Neural cell (in vitro differentiated cells): ENCODE results near the gene CDC42BPB. TPM values are rescaled to one million over a fixed set of nuclear protein-coding genes. Genes with fewer than 3 reads are reported as not detected.

Experiments used
- H2AFZ ChIP-seq: fragments of 200-600, 300-800 bp; sonication (generic), shearing (Covaris generic); 2 replicates; pipeline ENCODE4 v1.6.0; 2014; ENCODE audit warnings: low read depth, mild to moderate bottlenecking, antibody characterized with exemption, low read length, moderate library complexity
- H3F3A ChIP-seq: fragments of 200-600 bp; shearing (Covaris generic); 2 replicates; pipeline ENCODE4 v1.6.1; 2016; ENCODE audit warnings: mild to moderate bottlenecking, moderate library complexity, mixed read lengths, antibody characterized with exemption, low read length; ENCODE audit not compliant: insufficient read depth, poor library complexity, severe bottlenecking
- H3K27ac ChIP-seq: fragments of 200-600, 300-800 bp; sonication (generic), shearing (Covaris generic); 2 replicates; pipeline ENCODE4 v1.5.1; 2014; ENCODE audit warnings: mild to moderate bottlenecking, low read length, moderate library complexity
- H3K27me3 ChIP-seq: fragments of 300-800, 200-600 bp; sonication (generic), shearing (Covaris generic); 2 replicates; pipeline ENCODE4 v1.6.0; 2014; ENCODE audit warnings: mild to moderate bottlenecking, low read depth, low read length, moderate library complexity; ENCODE audit not compliant: insufficient read depth
- H3K36me3 ChIP-seq: fragments of 300-800, 200-600 bp; sonication (generic), shearing (Covaris generic); 2 replicates; pipeline ENCODE4 v1.5.1; 2014; ENCODE audit warnings: mild to moderate bottlenecking, antibody characterized with exemption, low read length, moderate library complexity; ENCODE audit not compliant: insufficient read depth
- H3K4me2 ChIP-seq: fragments of 300-800, 200-600 bp; sonication (generic), shearing (Covaris generic); 2 replicates; pipeline ENCODE4 v1.6.0; 2014; ENCODE audit warnings: mild to moderate bottlenecking, low read length
- H3K4me3 ChIP-seq: fragments of 300-800, 200-600 bp; sonication (generic), shearing (Covaris generic); 2 replicates; pipeline ENCODE4 v1.5.1; 2014; ENCODE audit warnings: mild to moderate bottlenecking, low read length, moderate library complexity
- H3K79me2 ChIP-seq: fragments of 200-600 bp; shearing (Covaris generic); replicated peaks from 2 replicates; pipeline ENCODE4 v1.6.0; 2014; ENCODE audit warnings: mild to moderate bottlenecking, low read length, moderate library complexity; ENCODE audit not compliant: insufficient read depth
- H3K9ac ChIP-seq: fragments of 300-800, 200-600 bp; sonication (generic), shearing (Covaris generic); 2 replicates; pipeline ENCODE4 v1.6.1; 2016; ENCODE audit warnings: mild to moderate bottlenecking, low read length, mixed read lengths
- H3K9me2 ChIP-seq: fragments of 200-600 bp; shearing (Covaris generic); 2 replicates; pipeline ENCODE4 v1.6.1; 2016; ENCODE audit warnings: mild to moderate bottlenecking, low read length, mixed read lengths; ENCODE audit not compliant: insufficient read depth
- H3K9me3 ChIP-seq: fragments of 200-600, 300-800 bp; sonication (generic), shearing (Covaris generic); 2 replicates; pipeline ENCODE4 v1.6.1; 2016; ENCODE audit warnings: mild to moderate bottlenecking, mixed run types, low read length, moderate library complexity, mixed read lengths
- H4K20me1 ChIP-seq: fragments of 200-600 bp; shearing (Covaris generic); 2 replicates; pipeline ENCODE4 v1.6.1; 2016; ENCODE audit warnings: mild to moderate bottlenecking, mixed run types; ENCODE audit not compliant: insufficient read depth
- CTCF ChIP-seq: fragments of 450-650 bp; IDR thresholded peaks from 2 replicates; pipeline ENCODE4 v1.5.1; 2014; ENCODE audit warnings: antibody characterized with exemption, mild to moderate bottlenecking, moderate library complexity; ENCODE audit not compliant: poor library complexity, severe bottlenecking
- EP300 ChIP-seq: fragments of 450-650 bp; conservative IDR thresholded peaks from 2 replicates; pipeline ENCODE4 v1.6.1; 2014; ENCODE audit warnings: antibody characterized with exemption, mild to moderate bottlenecking, moderate library complexity; ENCODE audit not compliant: poor library complexity, severe bottlenecking
- EZH2 ChIP-seq: fragments of 200-600, 300-800 bp; shearing (Covaris generic), sonication (generic); IDR thresholded peaks from 2 replicates; pipeline ENCODE4 v1.6.1; 2014; ENCODE audit warnings: antibody characterized with exemption, low read length, borderline replicate concordance, mild to moderate bottlenecking; ENCODE audit not compliant: insufficient read depth, poor library complexity, severe bottlenecking
- MXI1 ChIP-seq: fragments of 450-650 bp; conservative IDR thresholded peaks from 2 replicates; pipeline ENCODE4 v1.6.1; 2014; ENCODE audit warnings: antibody characterized with exemption, mild to moderate bottlenecking; ENCODE audit not compliant: poor library complexity, severe bottlenecking
- POLR2AphosphoS5 ChIP-seq: IDR thresholded peaks from 2 replicates; pipeline ENCODE4 v1.6.1; 2012
- RAD21 ChIP-seq: fragments of 450-650 bp; conservative IDR thresholded peaks from 2 replicates; pipeline ENCODE4 v1.6.1; 2014; ENCODE audit warnings: antibody characterized with exemption, mild to moderate bottlenecking, moderate library complexity
- REST ChIP-seq: IDR thresholded peaks from 2 replicates; pipeline ENCODE4 v1.6.1; 2012; ENCODE audit warnings: borderline replicate concordance
- SMC3 ChIP-seq: fragments of 450-650 bp; conservative IDR thresholded peaks from 2 replicates; pipeline ENCODE4 v1.6.1; 2014; ENCODE audit warnings: antibody characterized with exemption, mild to moderate bottlenecking, moderate library complexity; ENCODE audit not compliant: poor library complexity
- TAF1 ChIP-seq: IDR thresholded peaks from 2 replicates; pipeline ENCODE4 v1.6.1; 2012; ENCODE audit warnings: low read depth
- polyA plus RNA-seq: library from polyadenylated mRNA; depleted of rRNA; stranded (reverse); fragments of >200 nt; gene quantifications from 2 replicates; pipeline ENCODE4 v1.2.3, GENCODE V29; 2014

The CDC42BPB gene
- polyA plus RNA-seq, 1 donor from 2014 or later: 43.8 TPM

- Histone ChIP-seq H3K27me3 (no peaks in the 10 kb centered on the region), H3F3A (no peaks in the 10 kb centered on the region), H3K79me2 (no peaks in the 10 kb centered on the region), H3K4me3 (no peak overlapping the region), H2AFZ (no peak overlapping the region), H4K20me1 (no peaks in the 10 kb centered on the region), H3K36me3 (peaks cover 13% of the 10 kb centered on the region), H3K9me3 (no peaks in the 10 kb centered on the region), H3K9ac (no peak overlapping the region), H3K9me2 (no peaks in the 10 kb centered on the region), H3K4me2 (no peak overlapping the region), H3K27ac (no peak overlapping the region)
- TF ChIP-seq POLR2AphosphoS5 (no peak), RAD21 (no peak), EP300 (no peak), MXI1 (no peak), EZH2 (no peak), TAF1 (no peak)
Measured at GRCh38 chr14:102988054-102988453, 69.3 kb downstream of the CDC42BPB start.

- no peaks in the 10 kb centered on the region for H3K27me3 ChIP-seq
- H3K79me2 ChIP-seq: no peaks in the 10 kb centered on the region
- H3K9ac ChIP-seq: no peak overlapping the region
- H2AFZ ChIP-seq: no peak overlapping the region
- H4K20me1 ChIP-seq: no peaks in the 10 kb centered on the region
- no peaks in the 10 kb centered on the region for H3K9me2 ChIP-seq
- TF ChIP-seq POLR2AphosphoS5: no peak
- TF ChIP-seq RAD21: no peak
- TF ChIP-seq REST: no peak
- no peak for TF ChIP-seq TAF1
- TF ChIP-seq SMC3: no peak
- H3K4me2 ChIP-seq: no peak overlapping the region
- no peaks in the 10 kb centered on the region for H3K9me3 ChIP-seq
- H3K4me3 ChIP-seq: no peak overlapping the region
- H3F3A ChIP-seq: no peaks in the 10 kb centered on the region
- H3K27ac ChIP-seq: no peak overlapping the region
- H3K36me3 ChIP-seq: peaks cover 13% of the 10 kb centered on the region
Measured at GRCh38 chr14:102986810-102987579, 70.4 kb downstream of the CDC42BPB start.

GRCh38 chr14:102985665-102986064 lies 71.7 kb downstream of the CDC42BPB start:
- Histone ChIP-seq H3K27ac (no peak overlapping the region), H3K9me2 (no peaks in the 10 kb centered on the region), H3K36me3 (peaks cover 12% of the 10 kb centered on the region)

More at GRCh38 chr14:102985665-102986064, 71.7 kb downstream of the CDC42BPB start:
- no peak overlapping the region for H3K4me3 ChIP-seq
- no peaks in the 10 kb centered on the region for H3K27me3 ChIP-seq
- no peak overlapping the region for H3K4me2 ChIP-seq
- H3K9ac ChIP-seq: no peak overlapping the region
- no peaks in the 10 kb centered on the region for H4K20me1 ChIP-seq
- no peaks in the 10 kb centered on the region for H3F3A ChIP-seq
- H2AFZ ChIP-seq: no peak overlapping the region
- H3K9me3 ChIP-seq: no peaks in the 10 kb centered on the region
- no peaks in the 10 kb centered on the region for H3K79me2 ChIP-seq
- TF ChIP-seq SMC3 (no peak), CTCF (no peak), REST (no peak), RAD21 (no peak), EZH2 (no peak), TAF1 (no peak), EP300 (no peak)
